Activated CD8-positive, alpha-beta memory T cell treated with anti-CD3 and anti-CD28 coated beads for 1 hour (primary cell): ENCODE data around the gene WDFY2.

ENCODE experiments used
- DNase-seq, 2 donors: peaks; one replicate each; pipeline ENCODE4 v3.0.0-alpha.2; 2020; ENCODE audit warnings: low read depth in 1 of 2; ENCODE audit errors: extremely low read depth in 1 of 2

Gene WDFY2

GRCh38 chr13:51808811-51809210, 224.5 kb downstream of the WDFY2 start:
- DNase-seq: no peak

GRCh38 chr13:51811046-51811445, 226.8 kb downstream of the WDFY2 start:
- no peak for DNase-seq

- DNase-seq: no peak
These were observed 227.7 kb downstream of the WDFY2 start for GRCh38 chr13:51811920-51812451.

- DNase-seq: no peak
These were observed 229.8 kb downstream of the WDFY2 start for GRCh38 chr13:51814071-51814470.

GRCh38 chr13:51814825-51815650, 230.8 kb downstream of the WDFY2 start:
- DNase-seq: peak in 1 of 2 donors; percentile 55

GRCh38 chr13:51815848-51816247, 231.6 kb downstream of the WDFY2 start:
- DNase-seq: no peak

- no peak for DNase-seq
These were observed 232.5 kb downstream of the WDFY2 start for GRCh38 chr13:51816604-51817249.
